ENCODE data around the gene DCTN2.
"Not testable (repeated sequence)": the region's sequence is repeated elsewhere in the genome, so short reads cannot be mapped to it uniquely, and the experiment has no call there.

The DCTN2 gene

GRCh38 chr12:57563358-57563757 lies 16.4 kb upstream of the DCTN2 start:
- no peak for TF ChIP-seq CTCF (IDR thresholded peaks at IDR 0.05; ENCODE audit: low read depth, low read length)
- no peak for DNase-seq
- H3K4me3 ChIP-seq (ENCODE audit: low read depth, low read length) = no peak overlapping the region
- H3K27me3 ChIP-seq (ENCODE audit: insufficient read depth, low read depth, severe bottlenecking) = no peaks in the 10 kb centered on the region
- H3K27ac ChIP-seq = no peak overlapping the region
- no peaks in the 10 kb centered on the region for H3K9me3 ChIP-seq (ENCODE audit: severe bottlenecking)
- H3K36me3 ChIP-seq = peaks cover 20% of the 10 kb centered on the region

GRCh38 chr12:57561117-57561516 lies 14.1 kb upstream of the DCTN2 start:
- H3K4me3 ChIP-seq (ENCODE audit: low read depth, low read length); H3K27ac ChIP-seq; H3K27me3 ChIP-seq (ENCODE audit: insufficient read depth, low read depth, severe bottlenecking); H3K9me3 ChIP-seq (ENCODE audit: severe bottlenecking): not testable (repeated sequence)
- H3K36me3 ChIP-seq = peaks cover 13% of the 10 kb centered on the region
- peak; percentile 32 for DNase-seq

- H3K4me3 ChIP-seq (ENCODE audit: low read depth, low read length) = no peak overlapping the region
- peaks cover 13% of the 10 kb centered on the region for H3K36me3 ChIP-seq
- H3K9me3 ChIP-seq (ENCODE audit: severe bottlenecking) = no peaks in the 10 kb centered on the region
- no peaks in the 10 kb centered on the region for H3K27me3 ChIP-seq (ENCODE audit: insufficient read depth, low read depth, severe bottlenecking)
- TF ChIP-seq CTCF (IDR thresholded peaks at IDR 0.05; ENCODE audit: low read depth, low read length) = no peak
- no peak overlapping the region for H3K27ac ChIP-seq
- DNase-seq = no peak
Observed at GRCh38 chr12:57560516-57560915, 13.5 kb upstream of the DCTN2 start.

GRCh38 chr12:57558864-57559263 lies 11.9 kb upstream of the DCTN2 start:
- Histone ChIP-seq H3K27ac (no peak overlapping the region), H3K4me3 (ENCODE audit: low read depth, low read length) (no peak overlapping the region), H3K9me3 (ENCODE audit: severe bottlenecking) (no peaks in the 10 kb centered on the region), H3K27me3 (ENCODE audit: insufficient read depth, low read depth, severe bottlenecking) (no peaks in the 10 kb centered on the region), H3K36me3 (peaks cover 2% of the 10 kb centered on the region)
- TF ChIP-seq CTCF (IDR thresholded peaks at IDR 0.05; ENCODE audit: low read depth, low read length) = no peak
- no peak for DNase-seq

- no peak for TF ChIP-seq CTCF (IDR thresholded peaks at IDR 0.05; ENCODE audit: low read depth, low read length)
- Histone ChIP-seq H3K27me3 (ENCODE audit: insufficient read depth, low read depth, severe bottlenecking) (no peaks in the 10 kb centered on the region), H3K9me3 (ENCODE audit: severe bottlenecking) (no peaks in the 10 kb centered on the region), H3K4me3 (ENCODE audit: low read depth, low read length) (no peak overlapping the region), H3K27ac (no peak overlapping the region), H3K36me3 (no peaks in the 10 kb centered on the region; the same call in none of the 2 replicates)
- DNase-seq = no peak
Observed at GRCh38 chr12:57554897-57555296, 7.9 kb upstream of the DCTN2 start.

- no peaks in the 10 kb centered on the region for H3K27me3 ChIP-seq (ENCODE audit: insufficient read depth, low read depth, severe bottlenecking)
- no peak for DNase-seq
- H3K36me3 ChIP-seq = no peaks in the 10 kb centered on the region; the same call in none of the 2 replicates
- no peak for TF ChIP-seq CTCF (IDR thresholded peaks at IDR 0.05; ENCODE audit: low read depth, low read length)
- no peaks in the 10 kb centered on the region for H3K9me3 ChIP-seq (ENCODE audit: severe bottlenecking)
- no peak overlapping the region for H3K4me3 ChIP-seq (ENCODE audit: low read depth, low read length)
- H3K27ac ChIP-seq = no peak overlapping the region
Observed at GRCh38 chr12:57554453-57554852, 7.5 kb upstream of the DCTN2 start.

Data from WERI-Rb-1 (cell line).